Chondrocyte (in vitro differentiated cells): ENCODE data around the gene LRRC8E. TPM values are rescaled to one million over a fixed set of nuclear protein-coding genes. Genes with fewer than 3 reads are reported as not detected.
"Not testable (repeated sequence)": the region's sequence is repeated elsewhere in the genome, so short reads cannot be mapped to it uniquely, and the experiment has no call there.

Source experiments
- DNase-seq: peaks from one replicate; pipeline ENCODE4 v3.0.0; 2021; ENCODE audit warnings: mixed read lengths, low spot score
- H3K27ac Mint-ChIP-seq: one replicate; pipeline ENCODE4 v1.8.0; 2021; ENCODE audit warnings: mild to moderate bottlenecking, moderate library complexity, mixed read lengths; ENCODE audit not compliant: unreplicated experiment
- H3K27me3 Mint-ChIP-seq: 2 replicates; pipeline ENCODE4 v1.8.0; 2021; ENCODE audit warnings: low read depth, mixed read lengths
- H3K36me3 Mint-ChIP-seq: 2 replicates; pipeline ENCODE4 v1.8.0; 2021; ENCODE audit warnings: low read depth, mixed read lengths
- H3K4me1 Mint-ChIP-seq: 2 replicates; pipeline ENCODE4 v1.8.0; 2021; ENCODE audit warnings: low read depth, mild to moderate bottlenecking, mixed read lengths
- H3K4me3 Mint-ChIP-seq: one replicate; pipeline ENCODE4 v1.8.0; 2021; ENCODE audit warnings: mild to moderate bottlenecking, moderate library complexity, mixed read lengths; ENCODE audit not compliant: unreplicated experiment
- H3K9me3 Mint-ChIP-seq: 2 replicates; pipeline ENCODE4 v1.8.0; 2021; ENCODE audit warnings: low read depth, mixed read lengths
- CTCF ChIP-seq: fragments of 200-600 bp; sonication (generic); IDR thresholded peaks from 2 replicates; pipeline ENCODE4 v1.5.0; 2021; ENCODE audit warnings: antibody characterized with exemption, mild to moderate bottlenecking, moderate library complexity
- total RNA-seq: library from RNA; stranded (reverse); gene quantifications from 3 replicates; pipeline ENCODE4 v1.2.1, GENCODE V29; 2021

The LRRC8E gene
- total RNA-seq, 1 donor from 2014 or later, result 6.9 TPM

- Mint-ChIP-seq H3K4me1 (peaks cover 40% of the 10 kb centered on the region), H3K27ac (peak overlapping the region; percentile 81), H3K36me3 (peaks cover 4% of the 10 kb centered on the region), H3K4me3 (peak overlapping the region; percentile 74), H3K27me3 (no peaks in the 10 kb centered on the region), H3K9me3 (no peaks in the 10 kb centered on the region)
- peak; percentile 87 for DNase-seq
- peak; percentile 80 for TF ChIP-seq CTCF
These were observed 29.2 kb downstream of the LRRC8E start for GRCh38 chr19:7917267-7918061.

GRCh38 chr19:7918062-7918614, 29.8 kb downstream of the LRRC8E start:
- H3K4me1 Mint-ChIP-seq, result peaks cover 42% of the 10 kb centered on the region
- H3K9me3 Mint-ChIP-seq, H3K27me3 Mint-ChIP-seq, DNase-seq, H3K36me3 Mint-ChIP-seq, H3K27ac Mint-ChIP-seq: not testable (repeated sequence)
- peak; percentile 4 for TF ChIP-seq CTCF
- H3K4me3 Mint-ChIP-seq, result peak overlapping the region; percentile 62

- H3K36me3 Mint-ChIP-seq, result no peaks in the 10 kb centered on the region
- TF ChIP-seq CTCF, result no peak
- no peak overlapping the region for H3K27ac Mint-ChIP-seq
- peak; percentile 95 for DNase-seq
- H3K4me1 Mint-ChIP-seq, result peaks cover 45% of the 10 kb centered on the region
- no peaks in the 10 kb centered on the region for H3K27me3 Mint-ChIP-seq
- H3K9me3 Mint-ChIP-seq, result no peaks in the 10 kb centered on the region
- peak overlapping the region; percentile 82 for H3K4me3 Mint-ChIP-seq
These were observed 30.5 kb downstream of the LRRC8E start for GRCh38 chr19:7918615-7919421.

GRCh38 chr19:7919610-7920518, 31.6 kb downstream of the LRRC8E start, which contains the start of gene SNAPC2:
Gene SNAPC2 (plus strand): TSS chr19:7920338. CDS start chr19:7920367, 29 bp downstream.
- peak; percentile 98 for DNase-seq
- H3K9me3 Mint-ChIP-seq, result no peaks in the 10 kb centered on the region
- peaks cover 48% of the 10 kb centered on the region for H3K4me1 Mint-ChIP-seq
- no peaks in the 10 kb centered on the region for H3K27me3 Mint-ChIP-seq
- TF ChIP-seq CTCF, result peak; percentile 44
- H3K4me3 Mint-ChIP-seq, result peak within 1 kb of the TSS; percentile 82
- no peaks in the 10 kb centered on the region for H3K36me3 Mint-ChIP-seq
- H3K27ac Mint-ChIP-seq, result peak within 1 kb of the TSS; percentile 95
